Cortex of kidney (tissue), 1 donor: ENCODE measurements around the gene USP36.
"Not testable (repeated sequence)": the region's sequence is repeated elsewhere in the genome, so short reads cannot be mapped to it uniquely, and the experiment has no call there.

ENCODE experiments used
- DNase-seq: peaks from one replicate; lab custom pipeline; 2025; lab: John Stamatoyannopoulos, UW

USP36 gene

GRCh38 chr17:78767806-78768205 lies 72.8 kb downstream of the USP36 start:
- no peak for DNase-seq

GRCh38 chr17:78766743-78767294 lies 73.8 kb downstream of the USP36 start:
- no peak for DNase-seq

- no peak for DNase-seq
Measured at GRCh38 chr17:78766225-78766624, 74.4 kb downstream of the USP36 start.

GRCh38 chr17:78765821-78766220 lies 74.8 kb downstream of the USP36 start:
- DNase-seq, result no peak

GRCh38 chr17:78764871-78765270 lies 75.7 kb downstream of the USP36 start:
- no peak for DNase-seq

GRCh38 chr17:78763561-78763960 lies 77.1 kb downstream of the USP36 start:
- no peak for DNase-seq

- DNase-seq, result no peak
Measured at GRCh38 chr17:78761789-78762406, 78.7 kb downstream of the USP36 start.

GRCh38 chr17:78759969-78760352 lies 80.7 kb downstream of the USP36 start:
- DNase-seq, result no peak

GRCh38 chr17:78759203-78759968 lies 81.2 kb downstream of the USP36 start:
- no peak for DNase-seq

- DNase-seq, result no peak
Measured at GRCh38 chr17:78753316-78754250, 87.0 kb downstream of the USP36 start.

GRCh38 chr17:78751447-78752161 lies 89.0 kb downstream of the USP36 start:
- no peak for DNase-seq

GRCh38 chr17:78751000-78751399 lies 89.6 kb downstream of the USP36 start:
- DNase-seq, result not testable (repeated sequence)

GRCh38 chr17:78748730-78749317 lies 91.8 kb downstream of the USP36 start:
- no peak for DNase-seq

GRCh38 chr17:78748048-78748729 lies 92.4 kb downstream of the USP36 start:
- DNase-seq, result no peak

- no peak for DNase-seq
Measured at GRCh38 chr17:78747488-78747887, 93.1 kb downstream of the USP36 start.

- no peak for DNase-seq
Measured at GRCh38 chr17:78746949-78747269, 93.7 kb downstream of the USP36 start.

GRCh38 chr17:78746263-78746948 lies 94.2 kb downstream of the USP36 start:
- no peak for DNase-seq
